ENCODE results near the gene PRKCB.

DNA sequence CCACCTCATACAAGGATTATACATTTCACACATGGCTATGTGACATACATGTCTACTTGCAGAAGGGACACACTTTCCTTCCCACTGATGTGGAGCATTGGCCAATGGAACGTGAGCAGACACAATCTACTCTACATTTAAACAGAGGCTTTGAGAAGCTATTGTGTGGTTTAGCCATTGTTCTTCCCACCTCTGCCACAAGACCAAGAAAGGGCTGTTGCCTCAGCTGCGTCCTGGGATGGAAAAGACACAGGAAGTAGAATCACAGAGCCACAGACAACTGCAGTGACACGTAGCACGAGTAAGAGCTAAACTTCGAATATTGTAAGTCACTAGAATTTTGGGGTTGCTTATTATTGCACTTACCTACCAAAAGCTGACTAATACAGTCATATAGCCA, 33.3 kb downstream of the PRKCB start:
- no peak for TF ChIP-seq POLR2A (IDR thresholded peaks at IDR 0.05)
- TF ChIP-seq, protein P1, sequence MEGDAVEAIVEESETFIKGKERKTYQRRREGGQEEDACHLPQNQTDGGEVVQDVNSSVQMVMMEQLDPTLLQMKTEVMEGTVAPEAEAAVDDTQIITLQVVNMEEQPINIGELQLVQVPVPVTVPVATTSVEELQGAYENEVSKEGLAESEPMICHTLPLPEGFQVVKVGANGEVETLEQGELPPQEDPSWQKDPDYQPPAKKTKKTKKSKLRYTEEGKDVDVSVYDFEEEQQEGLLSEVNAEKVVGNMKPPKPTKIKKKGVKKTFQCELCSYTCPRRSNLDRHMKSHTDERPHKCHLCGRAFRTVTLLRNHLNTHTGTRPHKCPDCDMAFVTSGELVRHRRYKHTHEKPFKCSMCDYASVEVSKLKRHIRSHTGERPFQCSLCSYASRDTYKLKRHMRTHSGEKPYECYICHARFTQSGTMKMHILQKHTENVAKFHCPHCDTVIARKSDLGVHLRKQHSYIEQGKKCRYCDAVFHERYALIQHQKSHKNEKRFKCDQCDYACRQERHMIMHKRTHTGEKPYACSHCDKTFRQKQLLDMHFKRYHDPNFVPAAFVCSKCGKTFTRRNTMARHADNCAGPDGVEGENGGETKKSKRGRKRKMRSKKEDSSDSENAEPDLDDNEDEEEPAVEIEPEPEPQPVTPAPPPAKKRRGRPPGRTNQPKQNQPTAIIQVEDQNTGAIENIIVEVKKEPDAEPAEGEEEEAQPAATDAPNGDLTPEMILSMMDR (IDR thresholded peaks at IDR 0.05): no peak
